DND-41 (cell line): ENCODE results near the gene OTUD4.

Source experiments
- ATAC-seq: fragments of 200-7000 bp; cut with Tn5 transposase; 3 replicates; pipeline ENCODE4 v1.9.1; 2021; ENCODE audit warnings: low read depth; ENCODE audit not compliant: insufficient read depth
- DNase-seq: peaks from one replicate; pipeline ENCODE4 v3.0.0-alpha.2; 2020
- H2AFZ ChIP-seq: 2 replicates; pipeline ENCODE4 v1.6.0; 2012; ENCODE audit warnings: low read depth, low read length
- H3K27ac ChIP-seq: 2 replicates; pipeline ENCODE4 v1.5.1; 2012; ENCODE audit warnings: low read length, inconsistent platforms
- H3K27me3 ChIP-seq: fragments of 200-600 bp; sonication (generic); 2 replicates; pipeline ENCODE4 v1.6.0; 2012; ENCODE audit warnings: low read length, mild to moderate bottlenecking, inconsistent platforms; ENCODE audit not compliant: insufficient read depth, poor library complexity
- H3K36me3 ChIP-seq: 2 replicates; pipeline ENCODE4 v1.5.1; 2012; ENCODE audit warnings: low read length, inconsistent platforms; ENCODE audit not compliant: insufficient read depth
- H3K4me1 ChIP-seq: 2 replicates; pipeline ENCODE4 v1.5.1; 2012; ENCODE audit warnings: mild to moderate bottlenecking, low read length; ENCODE audit not compliant: insufficient read depth
- H3K4me2 ChIP-seq: 2 replicates; pipeline ENCODE4 v1.6.0; 2012; ENCODE audit warnings: mild to moderate bottlenecking, moderate library complexity, low read length, inconsistent platforms; ENCODE audit not compliant: insufficient read depth
- H3K4me3 ChIP-seq, 2 experiments: fragments of 200-600 bp in 1 of 2; shearing (Covaris generic) in 1 of 2; 2 replicates each; pipeline ENCODE4 v1.5.1; 2012 to 2016; ENCODE audit warnings: inconsistent platforms in 2 of 2, low read length in 2 of 2, mild to moderate bottlenecking in 2 of 2, low read depth in 1 of 2, moderate library complexity in 1 of 2
- H3K79me2 ChIP-seq: 2 replicates; pipeline ENCODE4 v1.6.0; 2012; ENCODE audit warnings: low read length, inconsistent platforms; ENCODE audit not compliant: insufficient read depth
- H3K9ac ChIP-seq: 2 replicates; pipeline ENCODE4 v1.6.0; 2012; ENCODE audit warnings: low read depth, mild to moderate bottlenecking, inconsistent platforms, low read length, moderate library complexity
- H3K9me3 ChIP-seq: 2 replicates; pipeline ENCODE4 v1.5.1; 2012; ENCODE audit warnings: low read length, moderate library complexity, mild to moderate bottlenecking, inconsistent platforms; ENCODE audit not compliant: insufficient read depth, severe bottlenecking
- H4K20me1 ChIP-seq: 2 replicates; pipeline ENCODE4 v1.6.0; 2012; ENCODE audit warnings: low read length; ENCODE audit not compliant: insufficient read depth
- EZH2 ChIP-seq: IDR thresholded peaks from 3 replicates; pipeline ENCODE4 v1.6.1; 2012; ENCODE audit warnings: borderline replicate concordance, low read depth, mild to moderate bottlenecking, moderate library complexity, low read length, inconsistent platforms; ENCODE audit not compliant: severe bottlenecking
- TF ChIP-seq, protein P1 (sequence below): IDR thresholded peaks from 2 replicates; pipeline ENCODE4 v1.5.1; 2012; ENCODE audit warnings: borderline replicate concordance, low read length, moderate library complexity, mild to moderate bottlenecking; ENCODE audit not compliant: poor library complexity, severe bottlenecking; ENCODE audit errors: extremely low read depth

OTUD4 gene

DNA sequence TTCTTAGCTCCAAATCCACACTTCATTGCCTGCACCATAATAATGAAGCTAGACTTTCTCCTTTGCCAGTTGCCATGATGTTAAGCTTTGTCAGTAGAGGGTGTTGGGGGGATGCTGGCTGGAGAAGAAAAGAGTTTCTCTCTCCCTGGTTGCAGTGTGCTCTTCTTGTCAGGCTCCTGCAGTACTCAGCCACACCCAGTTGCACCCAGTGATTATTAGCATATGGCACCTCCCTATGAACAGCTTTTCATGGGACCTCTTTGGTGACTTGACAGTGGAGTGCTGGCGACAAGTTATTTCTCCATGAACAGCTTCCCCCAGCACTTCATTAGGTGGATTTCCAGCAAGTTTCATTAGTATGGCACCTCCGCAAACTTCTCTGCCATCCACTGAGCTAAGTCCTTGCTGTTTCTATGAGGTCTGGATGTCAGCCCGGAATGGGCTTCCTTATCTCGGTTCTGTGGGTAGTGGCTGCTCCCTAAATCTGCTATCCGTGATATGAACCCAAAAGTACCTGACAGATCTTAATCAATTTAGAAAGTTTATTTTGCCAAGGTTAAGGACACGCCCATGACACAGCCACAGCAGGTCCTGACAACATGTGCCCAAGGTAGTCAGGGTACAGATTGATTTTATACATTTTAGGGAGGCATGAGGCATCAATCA is 18.8 kb upstream of the OTUD4 start:
- TF ChIP-seq EZH2, result no peak
- TF ChIP-seq, protein P1, sequence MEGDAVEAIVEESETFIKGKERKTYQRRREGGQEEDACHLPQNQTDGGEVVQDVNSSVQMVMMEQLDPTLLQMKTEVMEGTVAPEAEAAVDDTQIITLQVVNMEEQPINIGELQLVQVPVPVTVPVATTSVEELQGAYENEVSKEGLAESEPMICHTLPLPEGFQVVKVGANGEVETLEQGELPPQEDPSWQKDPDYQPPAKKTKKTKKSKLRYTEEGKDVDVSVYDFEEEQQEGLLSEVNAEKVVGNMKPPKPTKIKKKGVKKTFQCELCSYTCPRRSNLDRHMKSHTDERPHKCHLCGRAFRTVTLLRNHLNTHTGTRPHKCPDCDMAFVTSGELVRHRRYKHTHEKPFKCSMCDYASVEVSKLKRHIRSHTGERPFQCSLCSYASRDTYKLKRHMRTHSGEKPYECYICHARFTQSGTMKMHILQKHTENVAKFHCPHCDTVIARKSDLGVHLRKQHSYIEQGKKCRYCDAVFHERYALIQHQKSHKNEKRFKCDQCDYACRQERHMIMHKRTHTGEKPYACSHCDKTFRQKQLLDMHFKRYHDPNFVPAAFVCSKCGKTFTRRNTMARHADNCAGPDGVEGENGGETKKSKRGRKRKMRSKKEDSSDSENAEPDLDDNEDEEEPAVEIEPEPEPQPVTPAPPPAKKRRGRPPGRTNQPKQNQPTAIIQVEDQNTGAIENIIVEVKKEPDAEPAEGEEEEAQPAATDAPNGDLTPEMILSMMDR, result no peak
- DNase-seq (no peak), ATAC-seq (no peak)
- Histone ChIP-seq H3K36me3 (no peaks in the 10 kb centered on the region), H3K9me3 (no peaks in the 10 kb centered on the region), H3K27me3 (no peaks in the 10 kb centered on the region), H3K4me2 (no peak overlapping the region), H3K79me2 (no peaks in the 10 kb centered on the region), H4K20me1 (no peaks in the 10 kb centered on the region), H3K9ac (no peak overlapping the region), H3K27ac (no peak overlapping the region), H3K4me1 (no peaks in the 10 kb centered on the region), H3K4me3 (no peak overlapping the region), H2AFZ (no peak overlapping the region)

DNA sequence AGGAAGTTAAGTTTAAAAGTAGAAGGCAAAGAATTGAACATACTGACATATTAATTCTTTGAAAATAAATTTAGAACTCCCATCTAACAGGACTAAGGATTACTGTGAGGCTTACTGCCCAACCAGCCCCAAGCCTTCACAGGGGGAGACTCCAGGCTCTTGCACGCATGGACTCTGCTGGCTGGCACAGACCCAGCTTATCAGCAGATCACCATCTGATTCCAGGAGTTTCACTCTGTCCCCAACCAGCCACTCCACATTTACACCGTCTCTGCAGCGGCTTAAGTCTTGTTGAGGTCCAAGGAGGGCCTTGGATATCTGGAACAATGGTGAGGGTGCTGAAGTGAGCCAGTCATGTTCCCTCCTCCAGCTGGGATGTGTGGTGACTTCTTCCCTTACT is 16.4 kb upstream of the OTUD4 start:
- no peak overlapping the region for H3K4me3 ChIP-seq
- DNase-seq, result no peak
- H3K9ac ChIP-seq, result no peak overlapping the region
- no peak for ATAC-seq
- H3K4me1 ChIP-seq, result no peaks in the 10 kb centered on the region
- no peak overlapping the region for H3K27ac ChIP-seq
- no peaks in the 10 kb centered on the region for H3K79me2 ChIP-seq
- no peaks in the 10 kb centered on the region for H4K20me1 ChIP-seq
- no peak overlapping the region for H2AFZ ChIP-seq
- no peaks in the 10 kb centered on the region for H3K27me3 ChIP-seq
- TF ChIP-seq EZH2, result no peak
- TF ChIP-seq, protein P1, result no peak
- no peaks in the 10 kb centered on the region for H3K36me3 ChIP-seq
- no peak overlapping the region for H3K4me2 ChIP-seq
- no peaks in the 10 kb centered on the region for H3K9me3 ChIP-seq

DNA sequence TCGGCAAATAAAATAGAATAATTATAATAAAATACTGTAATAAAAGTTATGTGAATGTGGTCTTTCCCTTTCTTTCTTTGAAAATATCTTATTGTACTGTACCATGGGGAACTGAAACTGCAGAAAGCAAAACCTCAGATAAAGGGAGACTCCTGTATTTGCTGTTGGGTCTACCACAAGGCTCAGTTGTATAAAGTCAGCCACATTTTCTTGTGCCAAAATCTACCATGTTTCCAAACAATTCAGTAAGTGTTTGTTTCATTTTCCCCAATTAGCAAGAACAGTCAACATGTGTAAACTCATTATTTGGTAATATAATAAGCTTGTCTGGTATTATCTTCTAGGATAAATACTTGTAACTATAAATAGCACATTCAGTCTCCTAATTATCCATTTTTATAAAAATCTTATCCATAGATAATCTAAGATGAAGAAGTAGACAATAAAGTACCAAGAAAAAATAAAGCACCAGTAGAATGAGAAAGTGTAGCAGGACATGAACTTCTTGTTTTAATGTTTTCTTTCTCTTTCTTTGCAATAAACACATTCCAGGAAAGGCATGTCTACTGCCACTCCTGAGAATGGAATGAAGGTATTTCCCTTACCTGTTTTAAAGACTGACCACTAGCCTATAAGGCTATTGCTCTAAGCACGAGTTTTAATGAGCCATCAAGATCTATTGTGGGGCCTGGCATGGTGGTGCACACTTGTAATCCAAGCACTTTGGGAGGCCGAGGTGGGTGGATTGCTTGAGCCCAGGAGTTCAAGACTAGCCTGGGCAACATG is 15.0 kb upstream of the OTUD4 start:
- Histone ChIP-seq H3K36me3 (no peaks in the 10 kb centered on the region), H3K4me3 (no peak overlapping the region), H3K27me3 (no peaks in the 10 kb centered on the region), H3K27ac (no peak overlapping the region), H4K20me1 (no peaks in the 10 kb centered on the region), H3K4me2 (no peak overlapping the region), H3K9ac (no peak overlapping the region), H3K79me2 (no peaks in the 10 kb centered on the region), H3K9me3 (no peaks in the 10 kb centered on the region), H3K4me1 (no peaks in the 10 kb centered on the region), H2AFZ (no peak overlapping the region)
- DNase-seq (no peak), ATAC-seq (no peak)
- no peak for TF ChIP-seq EZH2
- TF ChIP-seq, protein P1, result no peak
